Endothelial cell of umbilical vein (primary cell): ENCODE measurements around the gene TMEM145. TPM values are rescaled to one million over a fixed set of nuclear protein-coding genes. Genes with fewer than 3 reads are reported as not detected.

Experiments
- BruUV-seq: library from RNA; stranded (reverse); fragments of 400-500 nt; replicated peaks from 2 replicates; lab custom pipeline; 2021; lab: Mats Ljungman, UMichigan
- CTCF ChIA-PET: fragments of 300-600, 350-600 bp; sonication (Branson Sonifier 250); formaldehyde crosslinking; loops from one replicate; lab custom pipeline; 2021; ENCODE audit warnings: antibody characterized with exemption, inconsistent platforms; lab: Charles Lee
- POLR2A ChIA-PET: fragments of 300-600, 350-600 bp; sonication (Branson Sonifier 250); formaldehyde crosslinking; loops from one replicate; lab custom pipeline; 2021; ENCODE audit warnings: antibody characterized with exemption, inconsistent platforms; lab: Charles Lee
- DNase-seq: peaks from one replicate; pipeline ENCODE4 v3.0.0-alpha.2; 2011; ENCODE audit warnings: low read depth, low spot score
- FAIRE-seq: peaks from 2 replicates; lab custom pipeline; 2011; peaks lifted over from hg19 to GRCh38; lab: Jason Lieb, UNC
- H2AFZ ChIP-seq: 2 replicates; pipeline ENCODE4 v1.6.0; 2012; ENCODE audit warnings: low read depth, low read length, control low read depth, inconsistent platforms
- H3K27ac ChIP-seq: 2 replicates; pipeline ENCODE4 v1.5.1; 2011; ENCODE audit warnings: low read depth, mild to moderate bottlenecking, control low read depth, low read length, moderate library complexity; ENCODE audit not compliant: insufficient read depth
- H3K27me3 ChIP-seq, 2 experiments: 2 replicates each; pipeline versions ENCODE4 v1.6.0 to v1.6.1; 2011; ENCODE audit warnings: low read length in 2 of 2, mixed read lengths in 1 of 2; ENCODE audit not compliant: control insufficient read depth in 2 of 2, insufficient read depth in 2 of 2
- H3K36me3 ChIP-seq, 2 experiments: 2 replicates in 1 of 2; 3 replicates in 1 of 2; pipeline ENCODE4 v1.5.1; 2011; ENCODE audit warnings: low read length in 2 of 2, mild to moderate bottlenecking in 1 of 2, moderate library complexity in 1 of 2; ENCODE audit not compliant: control insufficient read depth in 2 of 2, insufficient read depth in 2 of 2; ENCODE audit errors: extremely low read depth in 1 of 2
- H3K4me1 ChIP-seq: 3 replicates; pipeline ENCODE4 v1.5.1; 2011; ENCODE audit warnings: mild to moderate bottlenecking, low read length; ENCODE audit not compliant: control insufficient read depth, insufficient read depth; ENCODE audit errors: extremely low read depth
- H3K4me2 ChIP-seq: 2 replicates; pipeline ENCODE4 v1.6.1; 2011; ENCODE audit warnings: low read length, control low read depth, mixed read lengths; ENCODE audit not compliant: insufficient read depth
- H3K4me3 ChIP-seq, 3 experiments: fragments of 200-600 bp in 1 of 3; sonication (generic), shearing (Covaris generic) in 1 of 3; replicated peaks in 1 of 3; 2 replicates each; pipeline ENCODE4 v1.5.1; 2011 to 2016; ENCODE audit warnings: control low read depth in 3 of 3, low read length in 3 of 3, mild to moderate bottlenecking in 2 of 3, inconsistent platforms in 1 of 3, low read depth in 1 of 3, moderate library complexity in 1 of 3; ENCODE audit not compliant: insufficient read depth in 1 of 3
- H3K79me2 ChIP-seq: 2 replicates; pipeline ENCODE4 v1.6.0; 2012; ENCODE audit warnings: low read length, inconsistent platforms; ENCODE audit not compliant: control insufficient read depth, insufficient read depth
- H3K9ac ChIP-seq: replicated peaks from 2 replicates; pipeline ENCODE3; 2011; ENCODE audit warnings: low read length, control low read depth; ENCODE audit not compliant: insufficient read depth; ENCODE audit errors: extremely low read depth
- H3K9me1 ChIP-seq: replicated peaks from 3 replicates; pipeline ENCODE4 v1.6.0; 2011; ENCODE audit warnings: mild to moderate bottlenecking, low read length; ENCODE audit not compliant: control insufficient read depth, insufficient read depth; ENCODE audit errors: extremely low read depth
- H3K9me3 ChIP-seq: replicated peaks from 2 replicates; pipeline ENCODE4 v1.5.1; 2012; ENCODE audit warnings: low read length, inconsistent platforms; ENCODE audit not compliant: control insufficient read depth, insufficient read depth
- H4K20me1 ChIP-seq: replicated peaks from 2 replicates; pipeline ENCODE3; 2011; ENCODE audit warnings: mild to moderate bottlenecking, low read length; ENCODE audit not compliant: control insufficient read depth, insufficient read depth; ENCODE audit errors: extremely low read depth
- EZH2 ChIP-seq: IDR thresholded peaks from 2 replicates; pipeline ENCODE4 v1.6.1; 2012; ENCODE audit warnings: borderline replicate concordance, low read depth, mild to moderate bottlenecking, moderate library complexity, low read length, inconsistent platforms; ENCODE audit not compliant: severe bottlenecking
- GATA2 ChIP-seq: IDR thresholded peaks from 2 replicates; pipeline ENCODE4 v1.7.0; 2011; ENCODE audit warnings: low read depth, mild to moderate bottlenecking, moderate library complexity, mixed read lengths, low read length; ENCODE audit not compliant: insufficient read length, insufficient read depth
- JUN ChIP-seq: IDR thresholded peaks from 2 replicates; pipeline ENCODE4 v1.6.1; 2011; ENCODE audit warnings: borderline replicate concordance, low read depth; ENCODE audit not compliant: insufficient read length, insufficient read depth
- POLR2A ChIP-seq: IDR thresholded peaks from 2 replicates; pipeline ENCODE4 v1.6.1; 2012; ENCODE audit warnings: low read depth, mild to moderate bottlenecking, control low read depth, low read length
- POLR2AphosphoS5 ChIP-seq: IDR thresholded peaks from 2 replicates; pipeline ENCODE4 v1.6.1; 2012; ENCODE audit warnings: low read depth, mild to moderate bottlenecking, control low read depth, low read length, moderate library complexity; ENCODE audit not compliant: insufficient read depth
- dilution Hi-C: fragments of 300-500 bp; cut with MboI; formaldehyde crosslinking; loops from one replicate; pipeline ENCODE4 v1.15.0; 2019; ENCODE audit warnings: low sequenced_read_pairs; ENCODE audit not compliant: extremely low pct_ligation_motif_present
- intact Hi-C: fragments of 100-400 bp; cut with micrococcal nuclease; formaldehyde crosslinking; loops from one replicate; pipeline ENCODE4 v1.10.0; 2022
- polyA plus RNA-seq, 4 experiments: library from polyadenylated mRNA; depleted of rRNA in 3 of 4; stranded (reverse) in 3 of 4; unstranded in 1 of 4; fragments of >200 nt; gene quantifications; 2 replicates each; pipeline versions ENCODE4 v1.2.1 to v1.2.3, GENCODE V29; 2011 to 2012; ENCODE audit warnings: missing spikeins in 1 of 4
- total RNA-seq: library from RNA; stranded (reverse); gene quantifications from 2 replicates; pipeline ENCODE4 v1.2.3, GENCODE V29; 2021
- TF ChIP-seq, protein P1 (sequence below), 2 donors: IDR thresholded peaks; 1 replicate in 1 of 2; 2 replicates in 1 of 2; pipeline ENCODE4 v1.5.1; 2011; ENCODE audit warnings: low read length in 2 of 2, mild to moderate bottlenecking in 2 of 2, moderate library complexity in 2 of 2, control low read depth in 1 of 2, inconsistent platforms in 1 of 2, low read depth in 1 of 2; ENCODE audit not compliant: insufficient read depth in 1 of 2; ENCODE audit errors: extremely low read depth in 1 of 2
- TF ChIP-seq, protein P2 (sequence below): IDR thresholded peaks from 2 replicates; pipeline ENCODE4 v1.6.1; 2011; ENCODE audit not compliant: insufficient read depth, insufficient read length

Gene TMEM145
- total and polyA plus RNA-seq, 2 donors (not counting 3 experiments of a cell fraction or from before 2014, with no cell fraction given) = not detected

DNA sequence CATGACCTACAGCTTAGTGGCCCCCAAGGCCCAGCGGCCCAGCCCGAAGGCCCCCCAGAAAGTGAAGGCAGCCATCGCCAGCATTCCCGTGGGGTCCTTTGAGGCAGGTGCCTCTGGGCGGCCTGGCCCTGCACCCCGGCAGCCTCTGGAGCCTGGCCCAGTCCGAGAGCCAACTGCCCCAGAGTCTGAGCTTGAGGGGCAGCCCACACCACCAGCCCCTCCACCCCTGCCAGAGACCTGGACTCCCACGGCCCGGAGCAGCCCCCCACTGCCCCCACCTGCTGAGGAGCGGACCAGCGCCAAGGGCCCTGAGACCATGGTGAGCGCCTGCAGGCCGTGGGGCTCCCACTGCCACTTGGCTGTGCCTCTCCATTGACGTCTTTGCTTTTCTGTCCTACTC is 20.1 kb upstream of the TMEM145 start:
- no peak overlapping the region for H3K27ac ChIP-seq
- no peak for FAIRE-seq
- ChIA-PET CTCF (interaction anchor here (1.1 to 6.7 kb wide), 5 partner anchors 9 to 50 kb away, joined by 3 to 60 read pairs (median 4); partner anchors contain the start of genes PAFAH1B3 and PRR19), POLR2A (no interaction called here)
- no peaks in the 10 kb centered on the region for H4K20me1 ChIP-seq
- no peaks in the 10 kb centered on the region for H3K9me1 ChIP-seq
- intact Hi-C loops = no loop called here
- H3K4me3 ChIP-seq = no peak overlapping the region
- no peaks in the 10 kb centered on the region for H3K4me1 ChIP-seq
- no peaks in the 10 kb centered on the region for H3K9me3 ChIP-seq
- TF ChIP-seq, protein P1, sequence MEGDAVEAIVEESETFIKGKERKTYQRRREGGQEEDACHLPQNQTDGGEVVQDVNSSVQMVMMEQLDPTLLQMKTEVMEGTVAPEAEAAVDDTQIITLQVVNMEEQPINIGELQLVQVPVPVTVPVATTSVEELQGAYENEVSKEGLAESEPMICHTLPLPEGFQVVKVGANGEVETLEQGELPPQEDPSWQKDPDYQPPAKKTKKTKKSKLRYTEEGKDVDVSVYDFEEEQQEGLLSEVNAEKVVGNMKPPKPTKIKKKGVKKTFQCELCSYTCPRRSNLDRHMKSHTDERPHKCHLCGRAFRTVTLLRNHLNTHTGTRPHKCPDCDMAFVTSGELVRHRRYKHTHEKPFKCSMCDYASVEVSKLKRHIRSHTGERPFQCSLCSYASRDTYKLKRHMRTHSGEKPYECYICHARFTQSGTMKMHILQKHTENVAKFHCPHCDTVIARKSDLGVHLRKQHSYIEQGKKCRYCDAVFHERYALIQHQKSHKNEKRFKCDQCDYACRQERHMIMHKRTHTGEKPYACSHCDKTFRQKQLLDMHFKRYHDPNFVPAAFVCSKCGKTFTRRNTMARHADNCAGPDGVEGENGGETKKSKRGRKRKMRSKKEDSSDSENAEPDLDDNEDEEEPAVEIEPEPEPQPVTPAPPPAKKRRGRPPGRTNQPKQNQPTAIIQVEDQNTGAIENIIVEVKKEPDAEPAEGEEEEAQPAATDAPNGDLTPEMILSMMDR (IDR thresholded peaks at IDR 0.05; ENCODE audit: extremely low read depth in 1 of 2, insufficient read depth in 1 of 2, low read depth in 1 of 2, low read length in 2 of 2) = no peak
- no peak for TF ChIP-seq JUN
- TF ChIP-seq POLR2A = no peak
- TF ChIP-seq POLR2AphosphoS5 = no peak
- no peak for TF ChIP-seq EZH2
- TF ChIP-seq GATA2 = no peak
- TF ChIP-seq, protein P2, sequence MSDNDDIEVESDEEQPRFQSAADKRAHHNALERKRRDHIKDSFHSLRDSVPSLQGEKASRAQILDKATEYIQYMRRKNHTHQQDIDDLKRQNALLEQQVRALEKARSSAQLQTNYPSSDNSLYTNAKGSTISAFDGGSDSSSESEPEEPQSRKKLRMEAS = no peak
- H3K27me3 ChIP-seq = no peaks in the 10 kb centered on the region
- no TSS peak for BruUV-seq
- H3K4me2 ChIP-seq = no peak overlapping the region
- H3K79me2 ChIP-seq = no peaks in the 10 kb centered on the region
- dilution Hi-C loops = no loop called here
- no peak overlapping the region for H3K9ac ChIP-seq
- H3K36me3 ChIP-seq = peaks cover 16 to 72% of the 10 kb centered on the region in 2 experiments
- H2AFZ ChIP-seq = no peak overlapping the region
- DNase-seq = no peak
